ENCODE results near the gene ARHGAP24. TPM values are rescaled to one million over a fixed set of nuclear protein-coding genes. Genes with fewer than 3 reads are reported as not detected.

ARHGAP24 gene
- total RNA-seq, 1 experiment from 2014 or later: 17.4 TPM

DNA sequence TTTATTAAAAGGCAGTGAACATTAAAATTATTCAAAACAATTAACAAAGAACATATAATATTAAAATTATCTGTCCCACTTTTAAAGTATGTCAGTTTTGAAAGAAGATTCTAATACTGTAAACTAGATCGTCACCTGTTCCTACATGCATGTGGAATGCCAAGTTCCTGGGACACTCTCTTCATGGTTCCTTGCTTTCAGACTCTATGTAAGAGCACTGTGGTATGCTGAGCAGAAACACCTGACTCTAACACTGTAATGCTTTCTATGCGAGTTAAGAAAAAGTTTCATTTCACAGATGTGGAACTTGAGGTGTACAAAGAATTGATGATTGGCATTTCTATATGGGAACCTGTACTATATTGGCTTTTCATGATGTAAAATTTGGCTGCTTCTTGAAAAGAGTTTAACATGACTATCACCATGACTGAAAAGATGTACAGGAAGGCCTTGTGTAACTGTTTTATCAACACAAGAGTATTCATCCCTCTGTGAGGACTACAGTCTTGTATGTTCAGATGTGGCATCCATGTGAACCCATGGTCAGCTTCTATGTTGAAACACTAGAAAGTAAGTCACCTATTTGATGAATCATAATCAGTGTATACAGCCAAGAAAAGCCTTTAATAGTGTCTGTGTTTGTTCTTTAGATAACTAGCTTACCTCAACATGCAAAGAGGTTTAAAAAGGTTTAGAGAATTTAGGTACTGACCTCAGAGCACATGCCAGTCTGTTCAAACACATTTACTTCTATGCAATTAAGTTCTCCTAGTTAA is 354.5 kb downstream of the ARHGAP24 start:
- ATAC-seq (no peak), DNase-seq (ENCODE audit: low read depth, low spot score) (no peak)
- H3K27me3 ChIP-seq (ENCODE audit: control insufficient read depth, insufficient read depth, low read length): no peaks in the 10 kb centered on the region
- BruUV-seq (replicated peaks): no TSS peak
- H3K27ac ChIP-seq (ENCODE audit: low read length): no peak overlapping the region
- in situ Hi-C loops (cut with HindIII; ENCODE audit: low pct_unique_long_range_greater_than_20kb, low sequenced_read_pairs): no loop called here
- no peaks in the 10 kb centered on the region for H3K36me3 ChIP-seq (ENCODE audit: control insufficient read depth, insufficient read depth, low read length)
- no peaks in the 10 kb centered on the region for H3K9me3 ChIP-seq (ENCODE audit: control insufficient read depth, insufficient read depth, low read depth, low read length)
- ChIA-PET CTCF (no interaction called here), POLR2A (no interaction called here)
- peaks cover 22% of the 10 kb centered on the region; the same call in 1 of the 2 replicates for H3K4me1 ChIP-seq (ENCODE audit: control insufficient read depth, insufficient read depth, low read length)
- H3K4me3 ChIP-seq (ENCODE audit: low read depth in 2 of 2, low read length in 2 of 2): no peak overlapping the region
- TF ChIP-seq, protein P1, sequence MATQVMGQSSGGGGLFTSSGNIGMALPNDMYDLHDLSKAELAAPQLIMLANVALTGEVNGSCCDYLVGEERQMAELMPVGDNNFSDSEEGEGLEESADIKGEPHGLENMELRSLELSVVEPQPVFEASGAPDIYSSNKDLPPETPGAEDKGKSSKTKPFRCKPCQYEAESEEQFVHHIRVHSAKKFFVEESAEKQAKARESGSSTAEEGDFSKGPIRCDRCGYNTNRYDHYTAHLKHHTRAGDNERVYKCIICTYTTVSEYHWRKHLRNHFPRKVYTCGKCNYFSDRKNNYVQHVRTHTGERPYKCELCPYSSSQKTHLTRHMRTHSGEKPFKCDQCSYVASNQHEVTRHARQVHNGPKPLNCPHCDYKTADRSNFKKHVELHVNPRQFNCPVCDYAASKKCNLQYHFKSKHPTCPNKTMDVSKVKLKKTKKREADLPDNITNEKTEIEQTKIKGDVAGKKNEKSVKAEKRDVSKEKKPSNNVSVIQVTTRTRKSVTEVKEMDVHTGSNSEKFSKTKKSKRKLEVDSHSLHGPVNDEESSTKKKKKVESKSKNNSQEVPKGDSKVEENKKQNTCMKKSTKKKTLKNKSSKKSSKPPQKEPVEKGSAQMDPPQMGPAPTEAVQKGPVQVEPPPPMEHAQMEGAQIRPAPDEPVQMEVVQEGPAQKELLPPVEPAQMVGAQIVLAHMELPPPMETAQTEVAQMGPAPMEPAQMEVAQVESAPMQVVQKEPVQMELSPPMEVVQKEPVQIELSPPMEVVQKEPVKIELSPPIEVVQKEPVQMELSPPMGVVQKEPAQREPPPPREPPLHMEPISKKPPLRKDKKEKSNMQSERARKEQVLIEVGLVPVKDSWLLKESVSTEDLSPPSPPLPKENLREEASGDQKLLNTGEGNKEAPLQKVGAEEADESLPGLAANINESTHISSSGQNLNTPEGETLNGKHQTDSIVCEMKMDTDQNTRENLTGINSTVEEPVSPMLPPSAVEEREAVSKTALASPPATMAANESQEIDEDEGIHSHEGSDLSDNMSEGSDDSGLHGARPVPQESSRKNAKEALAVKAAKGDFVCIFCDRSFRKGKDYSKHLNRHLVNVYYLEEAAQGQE (IDR thresholded peaks at IDR 0.05; ENCODE audit: insufficient read depth in 1 of 2, low read depth in 2 of 2, low read length in 1 of 2): no peak
- TF ChIP-seq SIN3A (IDR thresholded peaks at IDR 0.05; ENCODE audit: borderline replicate concordance, insufficient read depth, low read depth, low read length) (no peak), POLR2AphosphoS5 (IDR thresholded peaks at IDR 0.05; ENCODE audit: low read depth, low read length) (no peak), TCF7L2 (IDR thresholded peaks at IDR 0.05; ENCODE audit: low read depth, low read length) (no peak)
- TF ChIP-seq, protein P2, sequence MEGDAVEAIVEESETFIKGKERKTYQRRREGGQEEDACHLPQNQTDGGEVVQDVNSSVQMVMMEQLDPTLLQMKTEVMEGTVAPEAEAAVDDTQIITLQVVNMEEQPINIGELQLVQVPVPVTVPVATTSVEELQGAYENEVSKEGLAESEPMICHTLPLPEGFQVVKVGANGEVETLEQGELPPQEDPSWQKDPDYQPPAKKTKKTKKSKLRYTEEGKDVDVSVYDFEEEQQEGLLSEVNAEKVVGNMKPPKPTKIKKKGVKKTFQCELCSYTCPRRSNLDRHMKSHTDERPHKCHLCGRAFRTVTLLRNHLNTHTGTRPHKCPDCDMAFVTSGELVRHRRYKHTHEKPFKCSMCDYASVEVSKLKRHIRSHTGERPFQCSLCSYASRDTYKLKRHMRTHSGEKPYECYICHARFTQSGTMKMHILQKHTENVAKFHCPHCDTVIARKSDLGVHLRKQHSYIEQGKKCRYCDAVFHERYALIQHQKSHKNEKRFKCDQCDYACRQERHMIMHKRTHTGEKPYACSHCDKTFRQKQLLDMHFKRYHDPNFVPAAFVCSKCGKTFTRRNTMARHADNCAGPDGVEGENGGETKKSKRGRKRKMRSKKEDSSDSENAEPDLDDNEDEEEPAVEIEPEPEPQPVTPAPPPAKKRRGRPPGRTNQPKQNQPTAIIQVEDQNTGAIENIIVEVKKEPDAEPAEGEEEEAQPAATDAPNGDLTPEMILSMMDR (IDR thresholded peaks at IDR 0.05): no peak
- intact Hi-C loops (cut with micrococcal nuclease; ENCODE audit: unreplicated experiment): loop anchor here (5.0 kb wide), 1 partner anchor 138 kb away; no protein-coding TSS in a partner anchor

DNA sequence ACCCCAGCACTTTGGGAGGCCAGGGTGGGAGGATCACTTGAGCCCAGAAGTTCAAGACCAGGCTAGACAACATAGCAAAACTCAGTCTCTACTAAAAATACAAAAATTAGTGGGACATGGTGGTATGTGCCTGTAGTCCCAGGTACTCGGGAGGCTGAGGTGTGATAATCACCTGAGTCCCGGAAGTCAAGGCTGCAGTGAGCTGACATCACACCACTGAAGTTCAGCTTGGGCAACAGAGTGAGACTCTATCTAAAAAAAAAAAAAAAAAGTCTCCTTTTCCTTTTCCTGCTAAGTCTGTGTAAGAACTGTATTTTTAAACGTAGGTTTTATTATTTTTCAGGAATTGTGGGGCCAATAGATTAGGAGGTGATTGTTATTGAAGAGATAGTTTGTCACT is 356.7 kb downstream of the ARHGAP24 start:
- no peaks in the 10 kb centered on the region for H3K36me3 ChIP-seq (ENCODE audit: control insufficient read depth, insufficient read depth, low read length)
- POLR2A ChIA-PET: no interaction called here
- CTCF ChIA-PET: no interaction called here
- peaks cover 8% of the 10 kb centered on the region; the same call in 1 of the 2 replicates for H3K4me1 ChIP-seq (ENCODE audit: control insufficient read depth, insufficient read depth, low read length)
- no peaks in the 10 kb centered on the region for H3K9me3 ChIP-seq (ENCODE audit: control insufficient read depth, insufficient read depth, low read depth, low read length)
- BruUV-seq (replicated peaks): no TSS peak
- intact Hi-C loops (cut with micrococcal nuclease; ENCODE audit: unreplicated experiment) (no loop called here), in situ Hi-C loops (cut with HindIII; ENCODE audit: low pct_unique_long_range_greater_than_20kb, low sequenced_read_pairs) (no loop called here)
- TF ChIP-seq TCF7L2 (IDR thresholded peaks at IDR 0.05; ENCODE audit: low read depth, low read length) (no peak), SIN3A (IDR thresholded peaks at IDR 0.05; ENCODE audit: borderline replicate concordance, insufficient read depth, low read depth, low read length) (no peak), POLR2AphosphoS5 (IDR thresholded peaks at IDR 0.05; ENCODE audit: low read depth, low read length) (no peak)
- TF ChIP-seq, protein P1 (IDR thresholded peaks at IDR 0.05; ENCODE audit: insufficient read depth in 1 of 2, low read depth in 2 of 2, low read length in 1 of 2): no peak
- TF ChIP-seq, protein P2 (IDR thresholded peaks at IDR 0.05): no peak
- no peak overlapping the region for H3K27ac ChIP-seq (ENCODE audit: low read length)
- no peak for ATAC-seq
- H3K27me3 ChIP-seq (ENCODE audit: control insufficient read depth, insufficient read depth, low read length): no peaks in the 10 kb centered on the region
- H3K4me3 ChIP-seq (ENCODE audit: low read depth in 2 of 2, low read length in 2 of 2): no peak overlapping the region
- DNase-seq (ENCODE audit: low read depth, low spot score): no peak
